ENCODE measurements around the gene FBXW9.

Gene FBXW9

GRCh38 chr19:12641456-12641855 is 55.0 kb downstream of the FBXW9 start (continued):
- no peak for TF ChIP-seq ZNF394 (tag by site-specific recombination; IDR thresholded peaks at IDR 0.05; ENCODE audit: borderline replicate concordance)

DNA sequence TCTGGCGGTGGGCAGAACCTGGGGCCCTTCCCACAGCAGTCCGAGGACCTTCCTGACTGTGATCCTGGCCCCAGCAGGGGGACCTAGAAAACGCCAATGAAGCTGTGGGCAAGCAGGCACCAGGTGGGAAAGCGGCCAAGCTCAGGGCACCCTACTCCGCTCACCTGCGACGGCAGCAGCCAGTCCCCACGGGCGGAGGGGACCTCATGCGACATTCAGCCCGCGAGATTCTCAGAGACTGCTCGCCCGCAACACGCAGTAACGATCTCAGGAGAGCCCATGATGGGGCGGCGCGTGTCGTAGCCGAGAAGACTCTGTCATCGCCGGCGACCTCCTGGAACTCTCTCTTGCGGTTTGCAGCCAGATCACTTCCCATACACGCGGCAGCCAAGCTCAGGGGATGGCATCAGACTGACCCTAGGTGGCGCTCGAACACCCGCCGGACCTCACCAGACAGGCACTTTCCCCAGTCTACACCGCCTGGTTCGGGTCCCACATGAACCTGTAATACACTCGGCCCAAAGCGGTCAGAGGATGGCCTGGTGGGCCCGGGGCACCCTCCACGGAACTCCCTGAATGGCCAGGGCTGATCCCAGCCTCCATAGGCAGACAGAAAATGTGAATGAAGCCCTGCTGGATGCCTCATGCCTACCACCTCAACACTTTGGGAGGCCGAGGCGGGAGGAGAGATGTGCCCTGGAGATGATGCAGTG is 56.4 kb downstream of the FBXW9 start:
- no peaks in the 10 kb centered on the region for H3K9me3 ChIP-seq (ENCODE audit: control insufficient read depth, insufficient read depth, low read depth, low read length)
- ChIA-PET CTCF (interaction anchor here (0.6 to 1.3 kb wide), 6 partner anchors 11 to 1131 kb away, joined by 3 to 5 read pairs (median 4); no protein-coding TSS in a partner anchor), POLR2A (interaction anchor here (0.5 kb wide), 1 partner anchor 9 kb away, joined by 3 read pairs; no protein-coding TSS in a partner anchor)
- no peak overlapping the region for H3K27ac ChIP-seq (ENCODE audit: extremely low read depth, low read depth, low read length)
- TF ChIP-seq KLF16 (tag by site-specific recombination; IDR thresholded peaks at IDR 0.05): no peak
- TF ChIP-seq ZNF555 (tag by site-specific recombination; conservative IDR thresholded peaks at IDR 0.05): no peak
- no peak for TF ChIP-seq ZNF274 (IDR thresholded peaks at IDR 0.05; ENCODE audit: low read length)
- TF ChIP-seq ZNF274 (tag by site-specific recombination; IDR thresholded peaks at IDR 0.05; ENCODE audit: borderline replicate concordance): no peak
- no peak for TF ChIP-seq ZEB2 (tag by site-specific recombination; IDR thresholded peaks at IDR 0.05)
- no peak for TF ChIP-seq ZNF623 (tag by site-specific recombination; IDR thresholded peaks at IDR 0.05)
- no peak for TF ChIP-seq ZNF610 (tag by site-specific recombination; IDR thresholded peaks at IDR 0.05; ENCODE audit: borderline replicate concordance)
- TF ChIP-seq, protein P1, sequence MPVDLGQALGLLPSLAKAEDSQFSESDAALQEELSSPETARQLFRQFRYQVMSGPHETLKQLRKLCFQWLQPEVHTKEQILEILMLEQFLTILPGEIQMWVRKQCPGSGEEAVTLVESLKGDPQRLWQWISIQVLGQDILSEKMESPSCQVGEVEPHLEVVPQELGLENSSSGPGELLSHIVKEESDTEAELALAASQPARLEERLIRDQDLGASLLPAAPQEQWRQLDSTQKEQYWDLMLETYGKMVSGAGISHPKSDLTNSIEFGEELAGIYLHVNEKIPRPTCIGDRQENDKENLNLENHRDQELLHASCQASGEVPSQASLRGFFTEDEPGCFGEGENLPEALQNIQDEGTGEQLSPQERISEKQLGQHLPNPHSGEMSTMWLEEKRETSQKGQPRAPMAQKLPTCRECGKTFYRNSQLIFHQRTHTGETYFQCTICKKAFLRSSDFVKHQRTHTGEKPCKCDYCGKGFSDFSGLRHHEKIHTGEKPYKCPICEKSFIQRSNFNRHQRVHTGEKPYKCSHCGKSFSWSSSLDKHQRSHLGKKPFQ (tag by site-specific recombination; IDR thresholded peaks at IDR 0.05): no peak
- no peak for TF ChIP-seq ZSCAN23 (tag by site-specific recombination; IDR thresholded peaks at IDR 0.05)
- no peak for TF ChIP-seq ZNF76 (tag by site-specific recombination; IDR thresholded peaks at IDR 0.05; ENCODE audit: borderline replicate concordance, low read depth)
- TF ChIP-seq ZNF585B (tag by site-specific recombination; IDR thresholded peaks at IDR 0.05): no peak
- TF ChIP-seq ZNF549 (tag by site-specific recombination; IDR thresholded peaks at IDR 0.05): no peak
- TF ChIP-seq ZNF140 (tag by site-specific recombination; IDR thresholded peaks at IDR 0.05): no peak
- no peak for TF ChIP-seq ZNF664 (tag by site-specific recombination; IDR thresholded peaks at IDR 0.05)
- TF ChIP-seq SETDB1 (IDR thresholded peaks at IDR 0.05; ENCODE audit: insufficient read length, low read length): no peak
- TF ChIP-seq ZNF350 (tag by site-specific recombination; IDR thresholded peaks at IDR 0.05): no peak
- no peak for TF ChIP-seq ZNF112 (tag by site-specific recombination; IDR thresholded peaks at IDR 0.05)
- H3K4me3 ChIP-seq (ENCODE audit: low read depth, low read length): no peak overlapping the region
- H3K36me3 ChIP-seq (ENCODE audit: control insufficient read depth in 2 of 2, insufficient read depth in 1 of 2, low read length in 2 of 2): no peaks in the 10 kb centered on the region
- H3K4me1 ChIP-seq (ENCODE audit: control insufficient read depth, insufficient read depth, low read length): no peaks in the 10 kb centered on the region
